PFSK-1 (cell line): ENCODE results near the gene NOL4L.

Experiments
- FOXP2 ChIP-seq: optimal IDR thresholded peaks from 2 replicates; pipeline ENCODE3; 2011; ENCODE audit warnings: borderline replicate concordance, control low read depth, inconsistent platforms; ENCODE audit not compliant: insufficient read depth; ENCODE audit errors: extremely low read length, extremely low read depth
- POLR2AphosphoS5 ChIP-seq: IDR thresholded peaks from 2 replicates; pipeline ENCODE4 v1.6.1; 2012; ENCODE audit warnings: low read depth, mild to moderate bottlenecking, control low read depth, low read length, moderate library complexity
- REST ChIP-seq, 2 experiments: IDR thresholded peaks; 2 replicates each; pipeline versions ENCODE4 v1.6.1 to v1.8.0; 2011 to 2012; ENCODE audit warnings: low read depth in 2 of 2, low read length in 2 of 2, control low read depth in 1 of 2, inconsistent platforms in 1 of 2, mild to moderate bottlenecking in 1 of 2, moderate library complexity in 1 of 2; ENCODE audit not compliant: insufficient read depth in 1 of 2
- SIN3A ChIP-seq: IDR thresholded peaks from 2 replicates; pipeline ENCODE4 v1.6.1; 2012; ENCODE audit warnings: mild to moderate bottlenecking, low read length, moderate library complexity, borderline replicate concordance; ENCODE audit not compliant: insufficient read depth
- TAF1 ChIP-seq: IDR thresholded peaks from 2 replicates; pipeline ENCODE4 v1.6.1; 2012; ENCODE audit warnings: low read length, control low read depth, borderline replicate concordance; ENCODE audit not compliant: insufficient read depth

GRCh38 chr20:32444474-32445220 lies 140.5 kb downstream of the NOL4L start:
- TF ChIP-seq POLR2AphosphoS5, result no peak
- no peak for TF ChIP-seq SIN3A
- TF ChIP-seq REST (IDR thresholded peaks at IDR 0.05; ENCODE audit: insufficient read depth in 1 of 2, low read depth in 2 of 2, low read length in 2 of 2), result no peak
- no peak for TF ChIP-seq TAF1
- no peak for TF ChIP-seq FOXP2
